ENCODE data around the gene ITPR2. TPM values are rescaled to one million over a fixed set of nuclear protein-coding genes. Genes with fewer than 3 reads are reported as not detected.

Gene ITPR2
- total and polyA plus RNA-seq, 4 donors: 11.7 to 93.3 (median 35.4) TPM

DNA sequence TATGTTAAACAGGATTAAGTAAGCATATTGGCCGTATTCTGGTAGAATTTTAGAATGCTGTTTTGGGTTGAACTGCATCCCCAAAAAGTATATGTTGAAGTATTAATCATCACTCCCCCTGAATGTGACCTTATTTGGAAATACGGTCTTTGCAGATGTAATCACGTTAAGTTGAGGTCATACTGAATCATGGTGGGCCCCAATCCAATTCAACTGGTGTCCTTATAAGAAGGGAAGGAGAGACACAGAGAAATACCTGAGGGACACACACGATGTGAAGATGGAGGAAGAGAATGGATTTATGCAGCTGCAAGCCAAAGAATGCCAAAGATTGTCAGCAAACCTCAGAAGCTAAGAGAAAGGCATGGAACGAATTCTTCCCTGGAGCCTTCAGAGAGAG, 268.6 kb downstream of the ITPR2 start:
- Histone ChIP-seq H3K4me1 (ENCODE audit: control insufficient read depth in 4 of 4, insufficient read depth in 4 of 4, low read length in 3 of 4) (no peaks in the 10 kb centered on the region), H3K4me3 (ENCODE audit: low read depth in 1 of 3, low read length in 3 of 3) (no peak overlapping the region), H3K9ac (ENCODE audit: low read depth in 1 of 2, low read length in 2 of 2) (no peak overlapping the region), H3K27me3 (ENCODE audit: control insufficient read depth in 4 of 4, insufficient read depth in 4 of 4, low read length in 3 of 4) (no peaks in the 10 kb centered on the region), H3K27ac (ENCODE audit: low read depth in 1 of 2, low read length in 2 of 2) (no peak overlapping the region), H3K36me3 (ENCODE audit: control insufficient read depth in 4 of 4, insufficient read depth in 3 of 4, low read depth in 1 of 4, low read length in 3 of 4) (peaks cover 0 to 23% (median 9%) of the 10 kb centered on the region in 4 donors), H3K9me3 (ENCODE audit: control insufficient read depth in 4 of 4, low read length in 3 of 4) (no peaks in the 10 kb centered on the region)
- WGBS: 73% methylated on average over 5 of the region's 5 CpGs
- no peak for DNase-seq (ENCODE audit: low spot score)
- TF ChIP-seq SP1 (IDR thresholded peaks at IDR 0.05) (no peak), TAF1 (conservative IDR thresholded peaks at IDR 0.05) (no peak), NR2F2 (IDR thresholded peaks at IDR 0.05) (no peak)

- Histone ChIP-seq H3K9ac (ENCODE audit: low read depth in 1 of 2, low read length in 2 of 2) (no peak overlapping the region), H3K27me3 (ENCODE audit: control insufficient read depth in 4 of 4, insufficient read depth in 4 of 4, low read length in 3 of 4) (no peaks in the 10 kb centered on the region), H3K4me1 (ENCODE audit: control insufficient read depth in 4 of 4, insufficient read depth in 4 of 4, low read length in 3 of 4) (no peaks in the 10 kb centered on the region), H3K9me3 (ENCODE audit: control insufficient read depth in 4 of 4, low read length in 3 of 4) (no peaks in the 10 kb centered on the region), H3K4me3 (ENCODE audit: low read depth in 1 of 3, low read length in 3 of 3) (no peak overlapping the region), H3K36me3 (ENCODE audit: control insufficient read depth in 4 of 4, insufficient read depth in 3 of 4, low read depth in 1 of 4, low read length in 3 of 4) (peaks cover 0 to 23% (median 9%) of the 10 kb centered on the region in 4 donors), H3K27ac (ENCODE audit: low read depth in 1 of 2, low read length in 2 of 2) (no peak overlapping the region)
- no peak for DNase-seq (ENCODE audit: low spot score)
- no peak for TF ChIP-seq FOXA2 (IDR thresholded peaks at IDR 0.05)
- TF ChIP-seq, protein P1, sequence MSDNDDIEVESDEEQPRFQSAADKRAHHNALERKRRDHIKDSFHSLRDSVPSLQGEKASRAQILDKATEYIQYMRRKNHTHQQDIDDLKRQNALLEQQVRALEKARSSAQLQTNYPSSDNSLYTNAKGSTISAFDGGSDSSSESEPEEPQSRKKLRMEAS (IDR thresholded peaks at IDR 0.05): no peak
- no peak for TF ChIP-seq EGR1 (IDR thresholded peaks at IDR 0.05; ENCODE audit: low read depth in 2 of 2)
- TF ChIP-seq CTCF (IDR thresholded peaks at IDR 0.05; ENCODE audit: low read depth, low read length, missing input control): no peak
- no peak for TF ChIP-seq FOXA1 (IDR thresholded peaks at IDR 0.05)
- no peak for TF ChIP-seq ATF3 (IDR thresholded peaks at IDR 0.05)
- TF ChIP-seq NR2F2 (IDR thresholded peaks at IDR 0.05): no peak
- no peak for TF ChIP-seq YY1 (IDR thresholded peaks at IDR 0.05)
- WGBS: 97% methylated on average over 4 of the region's 4 CpGs
Observed at GRCh38 chr12:26563552-26563951, 269.4 kb downstream of the ITPR2 start.

- WGBS: 96% methylated on average over 4 of the region's 4 CpGs
- H3K9ac ChIP-seq (ENCODE audit: low read depth in 1 of 2, low read length in 2 of 2): no peak overlapping the region
- H3K9me3 ChIP-seq (ENCODE audit: control insufficient read depth in 4 of 4, low read length in 3 of 4): no peaks in the 10 kb centered on the region
Observed at GRCh38 chr12:26557326-26557725, 275.7 kb downstream of the ITPR2 start.

More at GRCh38 chr12:26557326-26557725, 275.7 kb downstream of the ITPR2 start:
- no peaks in the 10 kb centered on the region for H3K27me3 ChIP-seq (ENCODE audit: control insufficient read depth in 4 of 4, insufficient read depth in 4 of 4, low read length in 3 of 4)
- DNase-seq (ENCODE audit: low spot score): no peak
- no peak overlapping the region for H3K27ac ChIP-seq (ENCODE audit: low read depth in 1 of 2, low read length in 2 of 2)
- TF ChIP-seq EGR1 (IDR thresholded peaks at IDR 0.05; ENCODE audit: low read depth in 2 of 2) (no peak), FOXA1 (IDR thresholded peaks at IDR 0.05) (no peak), CTCF (IDR thresholded peaks at IDR 0.05; ENCODE audit: low read depth, low read length, missing input control) (no peak), GABPA (IDR thresholded peaks at IDR 0.05 in 1 of 2, conservative IDR thresholded peaks at IDR 0.05 in 1 of 2) (no peak), NR2F2 (IDR thresholded peaks at IDR 0.05) (no peak), JUND (IDR thresholded peaks at IDR 0.05) (no peak), TAF1 (conservative IDR thresholded peaks at IDR 0.05) (no peak), HNF4A (conservative IDR thresholded peaks at IDR 0.05) (no peak), SP1 (IDR thresholded peaks at IDR 0.05) (no peak), RAD21 (IDR thresholded peaks at IDR 0.05) (no peak), YY1 (IDR thresholded peaks at IDR 0.05) (no peak), FOXA2 (IDR thresholded peaks at IDR 0.05) (no peak), RXRA (IDR thresholded peaks at IDR 0.05) (no peak)
- TF ChIP-seq, protein P2, sequence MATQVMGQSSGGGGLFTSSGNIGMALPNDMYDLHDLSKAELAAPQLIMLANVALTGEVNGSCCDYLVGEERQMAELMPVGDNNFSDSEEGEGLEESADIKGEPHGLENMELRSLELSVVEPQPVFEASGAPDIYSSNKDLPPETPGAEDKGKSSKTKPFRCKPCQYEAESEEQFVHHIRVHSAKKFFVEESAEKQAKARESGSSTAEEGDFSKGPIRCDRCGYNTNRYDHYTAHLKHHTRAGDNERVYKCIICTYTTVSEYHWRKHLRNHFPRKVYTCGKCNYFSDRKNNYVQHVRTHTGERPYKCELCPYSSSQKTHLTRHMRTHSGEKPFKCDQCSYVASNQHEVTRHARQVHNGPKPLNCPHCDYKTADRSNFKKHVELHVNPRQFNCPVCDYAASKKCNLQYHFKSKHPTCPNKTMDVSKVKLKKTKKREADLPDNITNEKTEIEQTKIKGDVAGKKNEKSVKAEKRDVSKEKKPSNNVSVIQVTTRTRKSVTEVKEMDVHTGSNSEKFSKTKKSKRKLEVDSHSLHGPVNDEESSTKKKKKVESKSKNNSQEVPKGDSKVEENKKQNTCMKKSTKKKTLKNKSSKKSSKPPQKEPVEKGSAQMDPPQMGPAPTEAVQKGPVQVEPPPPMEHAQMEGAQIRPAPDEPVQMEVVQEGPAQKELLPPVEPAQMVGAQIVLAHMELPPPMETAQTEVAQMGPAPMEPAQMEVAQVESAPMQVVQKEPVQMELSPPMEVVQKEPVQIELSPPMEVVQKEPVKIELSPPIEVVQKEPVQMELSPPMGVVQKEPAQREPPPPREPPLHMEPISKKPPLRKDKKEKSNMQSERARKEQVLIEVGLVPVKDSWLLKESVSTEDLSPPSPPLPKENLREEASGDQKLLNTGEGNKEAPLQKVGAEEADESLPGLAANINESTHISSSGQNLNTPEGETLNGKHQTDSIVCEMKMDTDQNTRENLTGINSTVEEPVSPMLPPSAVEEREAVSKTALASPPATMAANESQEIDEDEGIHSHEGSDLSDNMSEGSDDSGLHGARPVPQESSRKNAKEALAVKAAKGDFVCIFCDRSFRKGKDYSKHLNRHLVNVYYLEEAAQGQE (IDR thresholded peaks at IDR 0.05): no peak
- TF ChIP-seq, protein P1 (IDR thresholded peaks at IDR 0.05): no peak
- H3K36me3 ChIP-seq (ENCODE audit: control insufficient read depth in 4 of 4, insufficient read depth in 3 of 4, low read depth in 1 of 4, low read length in 3 of 4): peaks cover 9 to 40% (median 24%) of the 10 kb centered on the region in 4 donors
- H3K4me1 ChIP-seq (ENCODE audit: control insufficient read depth in 4 of 4, insufficient read depth in 4 of 4, low read length in 3 of 4): no peaks in the 10 kb centered on the region
- H3K4me3 ChIP-seq (ENCODE audit: low read depth in 1 of 3, low read length in 3 of 3): no peak overlapping the region
